K562 (cell line): ENCODE measurements around the gene TMEM205. TPM values are rescaled to one million over a fixed set of nuclear protein-coding genes. Genes with fewer than 3 reads are reported as not detected.

Experiments
- ATAC-seq: fragments of 200-7000 bp; cut with Tn5 transposase; 3 replicates; pipeline ENCODE4 v1.9.1; 2020; ENCODE audit warnings: moderate library complexity
- BruUV-seq: library from RNA; stranded (reverse); fragments of 400-500 nt; replicated peaks from 2 replicates; lab custom pipeline; 2021; lab: Mats Ljungman, UMichigan
- CTCF ChIA-PET: fragments of 300-600 bp; formaldehyde crosslinking; extraction: SDS; loops from one replicate; lab custom pipeline; 2021; ENCODE audit warnings: low intra/inter-chr PET ratio; lab: Yijun Ruan, JAX
- POLR2A ChIA-PET: fragments of 300-600, 350-650 bp; sonication (Branson Sonifier 250); formaldehyde crosslinking; extraction: SDS; loops from one replicate; lab custom pipeline; 2021; ENCODE audit warnings: antibody characterized with exemption, inconsistent platforms; lab: Yijun Ruan, JAX
- DNase-seq, 4 experiments: peaks; one replicate each; pipeline versions ENCODE4 v3.0.0 to v3.0.0-alpha.2; 2011 to 2018; ENCODE audit warnings: low spot score in 3 of 4, mixed read lengths in 3 of 4; ENCODE audit errors: extremely low read depth in 1 of 4
- FAIRE-seq: peaks from 2 replicates; lab custom pipeline; 2011; peaks lifted over from hg19 to GRCh38; lab: Jason Lieb, UNC
- H2AFZ ChIP-seq: 2 replicates; pipeline ENCODE4 v1.6.0; 2011; ENCODE audit warnings: low read depth, low read length, control low read depth, inconsistent platforms
- H3K27ac ChIP-seq: fragments of 200-600 bp; 3 replicates; pipeline ENCODE4 v1.8.0; 2011; ENCODE audit warnings: low read depth, mild to moderate bottlenecking, control low read depth, inconsistent platforms, low read length, moderate library complexity, mixed read lengths; ENCODE audit errors: extremely low read depth
- H3K27me3 ChIP-seq, 2 experiments: fragments of 300-600 bp in 1 of 2; 2 replicates in 1 of 2; 3 replicates in 1 of 2; pipeline versions ENCODE4 v1.6.0 to v1.8.0; 2011; ENCODE audit warnings: inconsistent platforms in 2 of 2, low read length in 2 of 2, mild to moderate bottlenecking in 1 of 2, mixed read lengths in 1 of 2, moderate library complexity in 1 of 2; ENCODE audit not compliant: control insufficient read depth in 2 of 2, insufficient read depth in 2 of 2
- H3K36me3 ChIP-seq: fragments of 300-600 bp; 3 replicates; pipeline ENCODE4 v1.8.0; 2011; ENCODE audit warnings: mild to moderate bottlenecking, low read length, inconsistent platforms; ENCODE audit not compliant: control insufficient read depth, insufficient read depth
- H3K4me1 ChIP-seq, 2 experiments: fragments of 200-600 bp in 1 of 2; replicated peaks in 1 of 2; 2 replicates in 1 of 2; 3 replicates in 1 of 2; pipeline versions ENCODE4 v1.5.1 to v1.8.0; 2011; ENCODE audit warnings: inconsistent platforms in 2 of 2, low read length in 2 of 2, mild to moderate bottlenecking in 1 of 2, mixed read lengths in 1 of 2, moderate library complexity in 1 of 2; ENCODE audit not compliant: control insufficient read depth in 2 of 2, insufficient read depth in 2 of 2
- H3K4me2 ChIP-seq: 2 replicates; pipeline ENCODE4 v1.6.1; 2011; ENCODE audit warnings: low read length, control low read depth, inconsistent platforms, mixed read lengths; ENCODE audit not compliant: insufficient read depth
- H3K4me3 ChIP-seq: fragments of 200-600 bp; sonication (generic), shearing (Covaris generic); 2 replicates; pipeline ENCODE4 v1.5.1; 2016; ENCODE audit warnings: control low read depth, inconsistent platforms
- H3K79me2 ChIP-seq: fragments of 200-600 bp; 3 replicates; pipeline ENCODE4 v1.8.0; 2011; ENCODE audit warnings: low read length, inconsistent platforms; ENCODE audit not compliant: control insufficient read depth, insufficient read depth
- H3K9ac ChIP-seq, 2 experiments: 2 replicates each; pipeline versions ENCODE4 v1.6.0 to v1.6.1; 2011; ENCODE audit warnings: low read depth in 2 of 2, low read length in 2 of 2, control low read depth in 1 of 2, inconsistent platforms in 1 of 2, mild to moderate bottlenecking in 1 of 2, mixed read lengths in 1 of 2; ENCODE audit not compliant: insufficient read depth in 1 of 2
- H3K9me1 ChIP-seq: one replicate; pipeline ENCODE4 v1.6.0; 2011; ENCODE audit warnings: inconsistent platforms, mild to moderate bottlenecking, low read length, moderate library complexity; ENCODE audit not compliant: control insufficient read depth, insufficient read depth
- H3K9me3 ChIP-seq: replicated peaks from 2 replicates; pipeline ENCODE4 v1.5.1; 2011; ENCODE audit warnings: low read depth, low read length, inconsistent platforms; ENCODE audit not compliant: control insufficient read depth, insufficient read depth
- H4K20me1 ChIP-seq: replicated peaks from 2 replicates; pipeline ENCODE4 v1.6.1; 2011; ENCODE audit warnings: low read length, inconsistent platforms, mixed read lengths; ENCODE audit not compliant: control insufficient read depth, insufficient read depth
- ATF2 ChIP-seq: sonication (generic); formaldehyde crosslinking; IDR thresholded peaks from 2 replicates; pipeline ENCODE4 v1.8.1; 2022; ENCODE audit warnings: missing genetic modification reagents
- CC2D1A ChIP-seq: fragments of 450-650 bp; IDR thresholded peaks from 2 replicates; pipeline ENCODE4 v1.6.1; 2017; ENCODE audit warnings: mild to moderate bottlenecking
- FOSL1 ChIP-seq: fragments of 200-800 bp; sonication (Bioruptor generic); conservative IDR thresholded peaks from 2 replicates; pipeline ENCODE4 v1.6.1; 2016; ENCODE audit warnings: missing genetic modification characterization, missing compliant biosample characterization
- JUN ChIP-seq, 2 experiments: sonication (generic) in 1 of 2; formaldehyde crosslinking in 1 of 2; IDR thresholded peaks; 2 replicates each; pipeline versions ENCODE4 v1.6.1 to v1.8.0; 2012 to 2022; ENCODE audit warnings: borderline replicate concordance in 2 of 2, mild to moderate bottlenecking in 2 of 2, improper control_type of control experiment in 1 of 2, low read depth in 1 of 2, low read length in 1 of 2, missing genetic modification reagents in 1 of 2
- KDM5B ChIP-seq: fragments of 200-600 bp; sonication (generic); IDR thresholded peaks from 2 replicates; pipeline ENCODE4 v1.6.1; 2012; ENCODE audit warnings: low read depth, mild to moderate bottlenecking, moderate library complexity, low read length, control low read depth, inconsistent platforms; ENCODE audit not compliant: insufficient replicate concordance
- MAZ ChIP-seq, 2 experiments: fragments of 450-650 bp in 1 of 2; sonication (generic) in 1 of 2; formaldehyde crosslinking; IDR thresholded peaks in 1 of 2; conservative IDR thresholded peaks in 1 of 2; 2 replicates each; pipeline versions ENCODE4 v1.4.0 to v1.5.0; 2020; ENCODE audit warnings: mild to moderate bottlenecking in 1 of 2, missing genetic modification reagents in 1 of 2
- MYC ChIP-seq, 2 experiments: fragments of 250-450 bp in 1 of 2; sonication (Bioruptor Pico) in 1 of 2; IDR thresholded peaks; 2 replicates each; pipeline versions ENCODE4 v1.5.1 to v1.6.1; 2012 to 2021; ENCODE audit warnings: low read depth in 2 of 2, borderline replicate concordance in 1 of 2, improper control_type of control experiment in 1 of 2, low read length in 1 of 2, mild to moderate bottlenecking in 1 of 2, moderate library complexity in 1 of 2
- NCOA1 ChIP-seq: fragments of 450-650 bp; IDR thresholded peaks from 2 replicates; pipeline ENCODE4 v1.6.1; 2016; ENCODE audit warnings: low read depth
- RBBP5 ChIP-seq: fragments of 200-600 bp; sonication (generic); IDR thresholded peaks from 2 replicates; pipeline ENCODE4 v1.6.1; 2012; ENCODE audit warnings: borderline replicate concordance, mild to moderate bottlenecking, low read length, control low read depth, inconsistent platforms; ENCODE audit not compliant: insufficient read depth, poor library complexity, severe bottlenecking
- RBFOX2 ChIP-seq: fragments of 200-400 bp; formaldehyde crosslinking; IDR thresholded peaks from 2 replicates; pipeline ENCODE4 v1.6.1; 2017; ENCODE audit warnings: low read depth, mild to moderate bottlenecking, low read length, moderate library complexity
- SMARCC2 ChIP-seq: fragments of 450-650 bp; IDR thresholded peaks from 2 replicates; pipeline ENCODE4 v1.6.1; 2017; ENCODE audit warnings: antibody characterized with exemption, moderate library complexity, mild to moderate bottlenecking, low read depth
- ZBTB8A ChIP-seq: fragments of 450-650 bp; IDR thresholded peaks from 2 replicates; pipeline ENCODE4 v1.6.1; 2018; ENCODE audit warnings: mild to moderate bottlenecking, moderate library complexity; ENCODE audit not compliant: partially characterized antibody
- ZEB2 ChIP-seq: fragments of 450-650 bp; IDR thresholded peaks from 2 replicates; pipeline ENCODE4 v1.6.1; 2016
- ZFP1 ChIP-seq: fragments of 450-650 bp; formaldehyde crosslinking; IDR thresholded peaks from 2 replicates; pipeline ENCODE4 v1.4.0; 2020; ENCODE audit warnings: mild to moderate bottlenecking, mixed read lengths
- ZNF23 ChIP-seq: fragments of 250-450 bp; sonication (Bioruptor Pico); IDR thresholded peaks from 2 replicates; pipeline ENCODE4 v1.4.0; 2020; ENCODE audit warnings: mild to moderate bottlenecking
- ZNF778 ChIP-seq: fragments of 450-650 bp; formaldehyde crosslinking; IDR thresholded peaks from 2 replicates; pipeline ENCODE4 v1.4.0; 2020; ENCODE audit warnings: mild to moderate bottlenecking, moderate library complexity
- ZZZ3 ChIP-seq: fragments of 450-650 bp; IDR thresholded peaks from 2 replicates; pipeline ENCODE4 v1.6.1; 2016; ENCODE audit warnings: antibody characterized with exemption, mild to moderate bottlenecking, moderate library complexity
- WGBS: fragments of 100-300 bp; shearing (Covaris generic); methylation state at CpG from one replicate; pipeline ENCODE4 v1.1.6; 2016; ENCODE audit warnings: low coverage, mixed read lengths; ENCODE audit not compliant: insufficient coverage; ENCODE audit errors: missing lambda C conversion rate; 5-methylcytosine and 5-hydroxymethylcytosine counted together
- in situ Hi-C: fragments of 300-500 bp; cut with MboI; formaldehyde crosslinking; loops from 4 replicates; pipeline ENCODE4 v1.15.0; 2018; ENCODE audit warnings: inconsistent platforms, mixed read lengths
- intact Hi-C: fragments of 100-400 bp; cut with micrococcal nuclease; formaldehyde crosslinking; loops from 2 replicates; pipeline ENCODE4 v1.14.2; 2022
- polyA plus RNA-seq, 8 experiments: library from polyadenylated mRNA; depleted of rRNA in 4 of 8; stranded (reverse) in 5 of 8; unstranded in 3 of 8; fragments of >200 nt; fragmentation: Nextera tagmentation in 2 of 8; fragmentation: Illumina TruSeq in 1 of 8; extraction: Ambion mirVana in 2 of 8; extraction: Trizol in 1 of 8; gene quantifications; 2 replicates each; pipeline versions ENCODE4 v1.2.1 to v1.2.3, GENCODE V29; 2011 to 2014; ENCODE audit warnings: inconsistent platforms in 1 of 8, missing spikeins in 1 of 8
- total RNA-seq, 7 experiments: library from RNA; depleted of rRNA in 6 of 7; stranded (reverse); fragments of >200 nt in 6 of 7; fragmentation: Illumina TruSeq in 2 of 7; extraction: Trizol in 2 of 7; gene quantifications; 2 replicates each; pipeline versions ENCODE4 v1.2.1 to v1.2.3, GENCODE V29; 2011 to 2021; ENCODE audit warnings: low replicate concordance in 1 of 7

Gene TMEM205
- total and polyA plus RNA-seq, 9 of the 15 experiments (the other 6 are each of a cell fraction or from before 2014, with no cell fraction given) = 21.3 to 81.5 (median 44.1) TPM

DNA sequence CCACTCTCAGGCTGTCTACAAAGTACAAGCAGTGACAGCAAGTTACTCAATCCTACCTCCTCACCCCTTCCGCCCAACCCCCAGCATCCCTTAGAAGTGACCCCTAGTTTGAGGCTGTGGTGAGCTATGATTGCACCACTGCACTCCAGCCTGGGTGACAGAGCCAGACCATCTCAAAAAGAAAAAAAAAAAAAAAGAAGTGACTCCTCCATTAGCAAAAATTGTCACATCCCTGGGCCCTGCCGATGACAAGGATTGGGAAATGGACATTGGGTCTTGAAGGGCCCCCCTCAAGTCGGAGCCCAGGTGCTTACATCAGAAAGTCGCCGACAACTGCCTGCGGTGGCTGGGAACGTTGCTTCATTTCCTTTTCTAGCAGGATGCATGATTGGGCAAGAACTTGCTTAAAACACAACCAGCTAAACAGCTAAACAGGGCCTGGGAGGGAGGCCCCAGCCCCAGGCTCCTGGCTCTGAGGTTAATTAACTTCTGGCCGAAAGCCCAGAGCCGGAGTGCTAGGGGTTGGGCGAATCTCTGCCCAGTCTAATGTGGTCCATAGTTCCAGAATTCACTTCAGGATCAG lies 21.9 kb downstream of the TMEM205 start (continued):
- TF ChIP-seq SMARCC2 (peak; percentile 55; the same call in 1 of the 2 replicates), ZNF23 (CRISPR knock-in tag) (no peak), RBBP5 (peak; percentile 43), JUN (IDR thresholded peaks at IDR 0.05; ENCODE audit: borderline replicate concordance, low read depth, low read length) (0 out of 2 replicates have a peak, but pooled peaks have one; percentile 12), JUN (CRISPR knock-in tag; IDR thresholded peaks at IDR 0.05; ENCODE audit: borderline replicate concordance) (no peak), FOSL1 (tag) (0 out of 2 replicates have a peak, but pooled peaks have one; percentile 19), MYC (IDR thresholded peaks at IDR 0.05; ENCODE audit: low read depth, low read length) (0 out of 2 replicates have a peak, but pooled peaks have one; percentile 13), MYC (CRISPR knock-in tag; IDR thresholded peaks at IDR 0.05; ENCODE audit: borderline replicate concordance, low read depth) (no peak), CC2D1A (no peak), MAZ (CRISPR knock-in tag; conservative IDR thresholded peaks at IDR 0.05 in 1 of 2, IDR thresholded peaks at IDR 0.05 in 1 of 2) (peak in 1 of 2 experiments; percentile 75; a peak in 2 of 4 replicates), NCOA1 (0 out of 2 replicates have a peak, but pooled peaks have one; percentile 37)
- TF ChIP-seq, all 486 proteins: peak for 48

DNA sequence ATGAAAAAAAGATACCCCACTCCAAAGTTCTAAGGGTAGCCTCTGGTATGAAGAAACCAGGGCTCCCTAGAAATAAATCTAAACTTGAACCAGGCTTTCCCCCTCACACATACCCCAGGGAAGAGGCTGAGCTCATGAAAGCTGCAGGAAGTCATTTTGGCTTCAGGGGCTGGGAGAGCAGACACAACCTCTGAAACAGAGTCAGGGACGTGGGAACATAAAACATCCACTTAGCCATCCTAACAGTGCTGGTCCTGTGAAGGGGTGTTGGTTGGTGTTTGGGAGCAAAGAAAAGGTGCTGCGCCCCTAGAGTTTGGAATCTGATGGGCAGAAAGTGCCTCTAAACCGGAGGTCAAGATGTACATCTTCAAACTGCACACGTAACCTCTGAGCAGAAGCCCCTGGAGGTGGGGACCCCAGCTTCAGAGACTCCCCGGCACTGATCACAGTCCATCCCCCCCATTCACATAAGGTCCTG lies 22.4 kb downstream of the TMEM205 start:
- Histone ChIP-seq H4K20me1 (no peaks in the 10 kb centered on the region), H3K9me3 (no peaks in the 10 kb centered on the region), H3K9me1 (no peaks in the 10 kb centered on the region), H3K27ac (peak overlapping the region; percentile 27; the same call in 1 of the 3 replicates), H3K79me2 (no peaks in the 10 kb centered on the region), H3K27me3 (no peaks in the 10 kb centered on the region), H3K4me2 (0 out of 2 replicates have a peak overlapping the region, but pooled peaks have one; percentile 11), H3K36me3 (no peaks in the 10 kb centered on the region), H3K4me1 (peaks cover 17 to 27% of the 10 kb centered on the region in 2 experiments; a peak in 4 of 5 replicates), H3K4me3 (no peak overlapping the region), H2AFZ (peak overlapping the region; percentile 25; the same call in 1 of the 2 replicates), H3K9ac (peak overlapping the region in 1 of 2 experiments; percentile 6; a peak in 1 of 4 replicates)
- ATAC-seq = peak; percentile 17; the same call in 2 of the 3 replicates
- no peak for FAIRE-seq
- TF ChIP-seq ZZZ3 (no peak), KDM5B (peak; percentile 24), ZEB2 (no peak), ZBTB8A (no peak), ZFP1 (CRISPR knock-in tag) (no peak), RBFOX2 (0 out of 2 replicates have a peak, but pooled peaks have one; percentile 0), ATF2 (no peak), ZNF778 (CRISPR knock-in tag) (no peak)
- ChIA-PET CTCF (no interaction called here), POLR2A (no interaction called here)
- BruUV-seq = TSS peak; percentile 47
- intact Hi-C loops = no loop called here
- 62% methylated on average over 5 of the region's 5 CpGs for WGBS
- no peak for DNase-seq
- in situ Hi-C loops = no loop called here
